Measurements from ENCODE around the gene CD38.

GRCh38 chr4:15799701-15800100, 21.6 kb downstream of the CD38 start:
- no peak for TF ChIP-seq CTCF (IDR thresholded peaks at IDR 0.05 in 2 of 3, conservative IDR thresholded peaks at IDR 0.05 in 1 of 3; ENCODE audit: borderline replicate concordance in 1 of 3, insufficient read depth in 1 of 3, low read depth in 2 of 3, low read length in 2 of 3)
- no peak for TF ChIP-seq POLR2AphosphoS5 (IDR thresholded peaks at IDR 0.05; ENCODE audit: low read depth, low read length)

All from HCT116 (cell line).